ENCODE results near the gene CDC34.

The CDC34 gene

GRCh38 chr19:522726-523125 lies 8.8 kb upstream of the CDC34 start:
- DNase-seq (ENCODE audit: low read depth) = no peak

- DNase-seq (ENCODE audit: low read depth) = no peak
Measured at GRCh38 chr19:524062-524674, 7.4 kb upstream of the CDC34 start.

- DNase-seq (ENCODE audit: low read depth) = no peak
Measured at GRCh38 chr19:525029-525428, 6.5 kb upstream of the CDC34 start.

- no peak for DNase-seq (ENCODE audit: low read depth)
Measured at GRCh38 chr19:525857-526419, 5.6 kb upstream of the CDC34 start.

- no peak for DNase-seq (ENCODE audit: low read depth)
Measured at GRCh38 chr19:530134-531008, 1.2 kb upstream of the CDC34 start.

- DNase-seq (ENCODE audit: low read depth) = peak; percentile 80
Measured at GRCh38 chr19:531009-531752, 379 bp upstream of the CDC34 start.

- DNase-seq (ENCODE audit: low read depth) = no peak
Measured at GRCh38 chr19:532561-533363, 1.2 kb downstream of the CDC34 start.

GRCh38 chr19:533364-534058 lies 2.0 kb downstream of the CDC34 start:
- no peak for DNase-seq (ENCODE audit: low read depth)

GRCh38 chr19:534088-534487 lies 2.5 kb downstream of the CDC34 start:
- DNase-seq (ENCODE audit: low read depth) = no peak

- no peak for DNase-seq (ENCODE audit: low read depth)
Measured at GRCh38 chr19:535017-535835, 3.7 kb downstream of the CDC34 start.

- DNase-seq (ENCODE audit: low read depth) = no peak
Measured at GRCh38 chr19:536031-536880, 4.7 kb downstream of the CDC34 start.

GRCh38 chr19:536881-537404 lies 5.4 kb downstream of the CDC34 start:
- DNase-seq (ENCODE audit: low read depth) = no peak

- no peak for DNase-seq (ENCODE audit: low read depth)
Measured at GRCh38 chr19:538641-539428, 7.3 kb downstream of the CDC34 start.

GRCh38 chr19:539429-540030 lies 8.0 kb downstream of the CDC34 start:
- no peak for DNase-seq (ENCODE audit: low read depth)

- no peak for DNase-seq (ENCODE audit: low read depth)
Measured at GRCh38 chr19:540867-541637, 9.5 kb downstream of the CDC34 start.

- no peak for DNase-seq (ENCODE audit: low read depth)
Measured at GRCh38 chr19:541699-542098, 10.1 kb downstream of the CDC34 start.
